GM10248 (cell line): ENCODE data around the gene RNH1.

ENCODE experiments used
- CTCF ChIA-PET: fragments of 300-600 bp; sonication (Branson Sonifier 250); formaldehyde crosslinking; extraction: SDS; loops from one replicate; lab custom pipeline; 2021; ENCODE audit warnings: antibody characterized with exemption; lab: Yijun Ruan, JAX
- POLR2A ChIA-PET: fragments of 350-650 bp; sonication (Branson Sonifier 250); formaldehyde crosslinking; extraction: SDS; loops from one replicate; lab custom pipeline; 2020; ENCODE audit warnings: antibody characterized with exemption; lab: Yijun Ruan, JAX
- DNase-seq: peaks from one replicate; pipeline ENCODE4 v3.0.0; 2012; ENCODE audit errors: extremely low spot score
- TF ChIP-seq, protein P1 (sequence below): IDR thresholded peaks from 2 replicates; pipeline ENCODE4 v1.5.1; 2012; ENCODE audit warnings: mild to moderate bottlenecking, low read depth; ENCODE audit errors: extremely low read depth, missing control alignments, control extremely low read depth

The RNH1 gene

DNA sequence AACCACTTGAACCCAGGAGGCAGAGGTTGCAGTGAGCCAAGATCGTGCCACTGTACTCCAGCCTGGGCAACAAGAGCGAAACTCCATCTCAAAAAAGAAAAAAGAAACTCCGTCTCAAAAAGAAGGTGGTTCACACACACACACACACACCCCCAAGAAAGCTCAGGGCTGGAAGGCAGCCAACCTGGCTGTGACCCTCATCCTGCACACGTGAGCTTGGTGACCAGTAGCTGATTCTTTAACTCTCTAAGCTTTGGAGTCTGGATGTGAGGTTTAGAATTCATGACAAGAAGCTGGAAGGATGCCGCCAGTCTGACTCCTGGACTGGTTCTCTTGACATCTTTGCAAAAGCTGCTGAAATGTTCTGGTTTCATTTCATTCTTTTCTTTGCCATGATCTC is 1.9 kb upstream of the RNH1 start:
- DNase-seq = no peak
- ChIA-PET POLR2A (interaction anchor here (0.7 to 1.4 kb wide), 2 partner anchors 101 to 105 kb away, joined by 3 read pairs; no protein-coding TSS in a partner anchor), CTCF (interaction anchor here (7.2 kb wide), 1 partner anchor 10 kb away, joined by 55 read pairs; no protein-coding TSS in a partner anchor)
- TF ChIP-seq, protein P1, sequence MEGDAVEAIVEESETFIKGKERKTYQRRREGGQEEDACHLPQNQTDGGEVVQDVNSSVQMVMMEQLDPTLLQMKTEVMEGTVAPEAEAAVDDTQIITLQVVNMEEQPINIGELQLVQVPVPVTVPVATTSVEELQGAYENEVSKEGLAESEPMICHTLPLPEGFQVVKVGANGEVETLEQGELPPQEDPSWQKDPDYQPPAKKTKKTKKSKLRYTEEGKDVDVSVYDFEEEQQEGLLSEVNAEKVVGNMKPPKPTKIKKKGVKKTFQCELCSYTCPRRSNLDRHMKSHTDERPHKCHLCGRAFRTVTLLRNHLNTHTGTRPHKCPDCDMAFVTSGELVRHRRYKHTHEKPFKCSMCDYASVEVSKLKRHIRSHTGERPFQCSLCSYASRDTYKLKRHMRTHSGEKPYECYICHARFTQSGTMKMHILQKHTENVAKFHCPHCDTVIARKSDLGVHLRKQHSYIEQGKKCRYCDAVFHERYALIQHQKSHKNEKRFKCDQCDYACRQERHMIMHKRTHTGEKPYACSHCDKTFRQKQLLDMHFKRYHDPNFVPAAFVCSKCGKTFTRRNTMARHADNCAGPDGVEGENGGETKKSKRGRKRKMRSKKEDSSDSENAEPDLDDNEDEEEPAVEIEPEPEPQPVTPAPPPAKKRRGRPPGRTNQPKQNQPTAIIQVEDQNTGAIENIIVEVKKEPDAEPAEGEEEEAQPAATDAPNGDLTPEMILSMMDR = no peak

DNA sequence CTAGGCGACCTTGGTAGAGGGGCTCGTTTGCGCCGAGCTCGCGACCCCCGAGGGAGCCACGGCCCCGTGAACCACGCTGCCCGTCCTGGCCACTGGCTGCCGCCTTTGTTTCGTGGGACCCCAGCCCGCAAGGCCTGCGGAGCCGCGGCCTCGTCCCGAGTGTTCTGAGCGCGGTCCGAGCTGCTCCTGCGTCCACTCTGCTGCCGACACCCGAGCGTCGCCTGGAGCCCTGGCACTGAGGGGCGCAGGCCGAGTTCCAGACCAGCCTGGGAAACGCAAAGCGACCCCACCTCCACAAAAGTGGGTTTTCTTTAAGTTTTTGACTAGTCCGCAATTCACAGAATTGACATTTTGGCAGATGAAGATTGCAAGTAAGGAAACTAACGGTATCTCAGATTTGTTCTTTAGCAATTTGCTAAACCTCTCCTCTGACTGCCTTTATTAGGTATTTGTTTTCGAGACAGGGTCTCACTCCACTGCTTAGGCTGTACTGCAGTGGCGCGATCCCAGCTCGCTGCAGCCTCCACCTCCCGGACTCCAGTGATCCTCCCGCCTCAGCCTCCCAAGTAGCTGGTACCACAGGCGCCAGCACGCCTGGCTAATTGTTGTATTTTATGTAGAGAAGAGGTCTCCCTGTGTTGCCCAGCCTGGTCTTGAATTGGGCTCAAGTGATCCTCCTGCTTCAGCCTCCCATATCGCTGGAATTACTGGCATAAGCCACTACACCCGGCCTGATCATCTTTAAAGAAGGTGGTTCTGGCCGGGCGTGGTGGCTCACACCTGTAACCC is 879 bp upstream of the RNH1 start:
- TF ChIP-seq, protein P1 = no peak
- ChIA-PET CTCF (interaction anchor here (7.2 kb wide), 1 partner anchor 11 kb away, joined by 55 read pairs; no protein-coding TSS in a partner anchor), POLR2A (interaction anchor here (1.5 kb wide), 1 partner anchor 8 kb away, joined by 3 read pairs; no protein-coding TSS in a partner anchor)
- no peak for DNase-seq

DNA sequence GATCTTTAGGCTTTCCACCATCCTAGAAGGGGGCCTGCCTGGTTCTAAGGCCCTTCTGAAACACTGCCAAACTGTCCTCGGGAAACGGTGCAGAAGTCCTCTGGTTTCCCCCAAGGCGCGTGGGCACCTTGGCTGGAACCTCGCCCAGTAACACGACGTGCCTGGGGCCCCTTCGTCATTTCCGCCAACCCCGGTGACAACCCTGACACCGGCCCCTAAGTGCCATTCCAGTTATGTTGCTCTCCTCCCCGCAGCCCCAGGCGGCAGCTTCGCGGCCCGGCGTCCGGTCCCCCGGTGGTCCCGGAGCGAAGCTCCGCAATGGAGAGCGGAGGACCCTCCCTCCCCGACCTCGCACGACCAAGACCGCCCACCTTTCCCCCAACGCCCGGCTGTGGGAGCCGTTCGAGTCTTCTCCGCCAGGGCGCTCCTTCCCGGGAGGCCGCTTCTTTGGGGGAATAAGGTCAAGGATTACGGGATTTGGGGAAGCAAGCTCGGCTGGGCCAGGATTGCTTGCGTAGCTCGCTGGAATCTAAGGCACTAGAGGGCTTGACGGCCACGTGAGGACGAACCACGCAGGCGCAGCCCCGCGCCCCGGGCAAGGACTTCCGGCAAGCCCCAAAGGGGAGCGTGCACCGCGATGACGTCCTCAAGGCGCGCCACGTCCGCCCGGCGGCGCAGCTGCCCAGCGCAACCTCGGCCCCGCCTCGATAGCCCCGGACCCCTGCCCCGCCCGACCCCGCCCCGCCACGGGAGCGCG is 626 bp downstream of the RNH1 start:
- ChIA-PET POLR2A (interaction anchor here (1.2 to 1.3 kb wide), 3 partner anchors 29 to 313 kb away, joined by 3 to 5 read pairs (median 4); partner anchors contain the start of genes HRAS and PNPLA2), CTCF (interaction anchor here (1.6 to 7.2 kb wide), 2 partner anchors 12 to 57 kb away, joined by 6 to 55 read pairs; partner anchors contain the start of gene PTDSS2)
- peak; percentile 99 for DNase-seq
- TF ChIP-seq, protein P1 = no peak

DNA sequence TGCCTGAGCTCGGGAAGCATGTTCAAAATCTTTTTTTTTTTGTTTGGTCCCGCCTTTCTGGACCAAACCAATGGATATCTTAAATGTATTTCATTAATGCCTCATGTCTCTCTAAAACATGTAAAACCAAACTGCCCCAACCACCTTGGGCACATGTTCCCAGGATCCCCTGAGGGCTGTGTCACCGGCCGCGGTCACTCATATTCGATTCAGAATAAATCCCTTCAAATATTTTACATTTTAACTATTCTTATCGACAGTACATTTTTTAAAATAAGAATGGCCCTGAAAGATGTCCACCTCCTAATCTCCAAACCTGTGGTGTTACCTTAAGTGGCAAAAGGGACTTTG is 2.1 kb downstream of the RNH1 start:
- CTCF ChIA-PET = interaction anchor here (1.1 to 7.2 kb wide), 4 partner anchors 14 to 71 kb away, joined by 3 to 55 read pairs (median 5); no protein-coding TSS in a partner anchor
- DNase-seq = no peak
- TF ChIP-seq, protein P1 = no peak
- POLR2A ChIA-PET = interaction anchor here (0.6 kb wide), 1 partner anchor 539 kb away, joined by 3 read pairs; no protein-coding TSS in a partner anchor

DNA sequence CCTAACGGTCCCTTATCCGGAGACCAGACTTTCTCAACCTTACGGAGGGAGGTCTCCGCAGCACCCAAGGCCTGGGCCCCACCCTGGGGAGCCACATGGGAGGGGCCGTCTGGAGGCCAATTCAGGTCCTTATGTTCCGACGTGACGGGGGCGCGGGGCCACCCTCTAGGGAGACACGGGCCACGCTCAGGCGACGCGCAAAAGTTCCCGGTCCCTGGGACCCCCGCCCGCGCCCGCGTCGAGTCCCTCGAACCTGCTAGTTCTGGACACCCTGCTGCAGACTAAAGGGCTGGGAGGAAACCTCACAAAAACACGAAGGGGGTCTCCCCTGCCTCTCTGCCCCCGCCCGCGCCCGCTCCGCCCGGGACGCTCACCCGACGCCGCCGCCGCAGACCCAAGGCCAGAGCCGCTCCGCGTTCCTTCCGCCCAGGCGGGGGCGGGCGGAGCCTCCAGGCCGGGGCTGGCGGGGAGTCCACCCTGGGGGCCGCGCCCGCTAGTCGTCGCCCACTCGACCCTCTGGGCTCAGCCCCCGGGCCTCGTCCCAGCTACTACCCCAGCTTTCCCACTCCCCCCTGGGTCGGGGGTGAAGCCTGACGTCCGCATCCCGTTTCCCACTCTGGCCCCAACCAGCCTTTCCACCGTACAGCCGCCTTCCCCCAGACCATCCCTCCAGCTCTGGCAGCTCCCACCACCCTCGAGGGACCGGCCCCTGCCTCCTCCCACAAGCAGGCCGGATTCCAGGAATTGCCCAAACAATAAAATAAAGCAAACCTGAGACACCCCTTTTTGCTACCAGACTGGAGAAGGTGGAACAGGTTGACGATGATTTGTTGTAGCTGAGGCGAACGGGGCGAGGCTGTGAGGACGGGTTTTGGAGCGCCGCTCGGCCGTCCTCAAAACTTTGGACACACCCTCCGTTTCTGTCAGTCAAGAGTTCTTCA is 2.7 kb downstream of the RNH1 start:
- no peak for DNase-seq
- ChIA-PET CTCF (interaction anchor here (1.1 to 7.2 kb wide), 4 partner anchors 14 to 72 kb away, joined by 3 to 55 read pairs (median 5); no protein-coding TSS in a partner anchor), POLR2A (no interaction called here)
- TF ChIP-seq, protein P1 = no peak
